Measurements from ENCODE around the gene FASTK.

FASTK gene

DNA sequence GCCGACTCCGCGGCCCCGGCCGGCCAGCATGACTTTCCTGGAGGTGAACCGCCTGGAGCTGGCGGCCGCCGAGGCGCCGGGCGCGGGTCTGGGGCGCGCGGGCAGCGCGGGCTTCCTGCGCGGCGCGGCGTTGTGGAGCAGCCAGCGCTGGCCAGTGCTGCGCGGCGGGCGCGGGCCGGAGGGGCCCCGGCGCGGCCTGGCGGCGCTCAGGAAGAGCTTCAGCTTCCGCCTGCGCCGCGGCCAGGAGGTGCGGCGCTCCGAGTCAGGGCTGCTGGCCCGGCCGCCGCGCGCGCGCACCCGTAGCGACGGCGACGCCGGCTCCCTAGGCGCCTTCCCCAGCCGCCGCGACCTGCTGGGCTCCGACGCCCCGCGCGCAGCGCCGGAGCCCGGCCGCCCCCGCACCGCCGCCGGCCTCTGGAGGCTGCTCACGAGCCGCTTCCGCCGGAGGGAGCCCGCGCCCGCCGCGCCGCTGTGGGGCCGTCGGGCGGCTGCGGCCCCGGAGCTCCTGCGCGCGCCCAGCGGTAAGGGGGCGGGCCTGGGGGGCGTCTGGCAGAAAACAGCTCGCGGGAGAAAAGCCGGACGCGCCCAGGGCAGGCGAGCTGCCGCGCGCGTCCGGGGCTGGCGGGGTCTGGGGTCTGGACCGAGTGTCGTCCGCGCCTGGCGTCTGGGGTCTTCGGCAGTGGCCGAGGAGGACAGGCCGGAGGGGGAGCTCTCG lies 34.7 kb upstream of the FASTK start:
- ChIA-PET CTCF (interaction anchor here (0.7 kb wide), 1 partner anchor 53 kb away, joined by 3 read pairs; no protein-coding TSS in a partner anchor), POLR2A (ENCODE audit: low non-redundant PET) (interaction anchor here (1.1 kb wide), 1 partner anchor 35 kb away, joined by 5 read pairs; the partner anchor contains the start of gene FASTK)
- TF ChIP-seq, protein P1, sequence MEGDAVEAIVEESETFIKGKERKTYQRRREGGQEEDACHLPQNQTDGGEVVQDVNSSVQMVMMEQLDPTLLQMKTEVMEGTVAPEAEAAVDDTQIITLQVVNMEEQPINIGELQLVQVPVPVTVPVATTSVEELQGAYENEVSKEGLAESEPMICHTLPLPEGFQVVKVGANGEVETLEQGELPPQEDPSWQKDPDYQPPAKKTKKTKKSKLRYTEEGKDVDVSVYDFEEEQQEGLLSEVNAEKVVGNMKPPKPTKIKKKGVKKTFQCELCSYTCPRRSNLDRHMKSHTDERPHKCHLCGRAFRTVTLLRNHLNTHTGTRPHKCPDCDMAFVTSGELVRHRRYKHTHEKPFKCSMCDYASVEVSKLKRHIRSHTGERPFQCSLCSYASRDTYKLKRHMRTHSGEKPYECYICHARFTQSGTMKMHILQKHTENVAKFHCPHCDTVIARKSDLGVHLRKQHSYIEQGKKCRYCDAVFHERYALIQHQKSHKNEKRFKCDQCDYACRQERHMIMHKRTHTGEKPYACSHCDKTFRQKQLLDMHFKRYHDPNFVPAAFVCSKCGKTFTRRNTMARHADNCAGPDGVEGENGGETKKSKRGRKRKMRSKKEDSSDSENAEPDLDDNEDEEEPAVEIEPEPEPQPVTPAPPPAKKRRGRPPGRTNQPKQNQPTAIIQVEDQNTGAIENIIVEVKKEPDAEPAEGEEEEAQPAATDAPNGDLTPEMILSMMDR (conservative IDR thresholded peaks at IDR 0.05; ENCODE audit: low read depth), result no peak
- DNase-seq (ENCODE audit: low spot score), result no peak
- peak overlapping the region; percentile 91 for H3K27ac ChIP-seq

DNA sequence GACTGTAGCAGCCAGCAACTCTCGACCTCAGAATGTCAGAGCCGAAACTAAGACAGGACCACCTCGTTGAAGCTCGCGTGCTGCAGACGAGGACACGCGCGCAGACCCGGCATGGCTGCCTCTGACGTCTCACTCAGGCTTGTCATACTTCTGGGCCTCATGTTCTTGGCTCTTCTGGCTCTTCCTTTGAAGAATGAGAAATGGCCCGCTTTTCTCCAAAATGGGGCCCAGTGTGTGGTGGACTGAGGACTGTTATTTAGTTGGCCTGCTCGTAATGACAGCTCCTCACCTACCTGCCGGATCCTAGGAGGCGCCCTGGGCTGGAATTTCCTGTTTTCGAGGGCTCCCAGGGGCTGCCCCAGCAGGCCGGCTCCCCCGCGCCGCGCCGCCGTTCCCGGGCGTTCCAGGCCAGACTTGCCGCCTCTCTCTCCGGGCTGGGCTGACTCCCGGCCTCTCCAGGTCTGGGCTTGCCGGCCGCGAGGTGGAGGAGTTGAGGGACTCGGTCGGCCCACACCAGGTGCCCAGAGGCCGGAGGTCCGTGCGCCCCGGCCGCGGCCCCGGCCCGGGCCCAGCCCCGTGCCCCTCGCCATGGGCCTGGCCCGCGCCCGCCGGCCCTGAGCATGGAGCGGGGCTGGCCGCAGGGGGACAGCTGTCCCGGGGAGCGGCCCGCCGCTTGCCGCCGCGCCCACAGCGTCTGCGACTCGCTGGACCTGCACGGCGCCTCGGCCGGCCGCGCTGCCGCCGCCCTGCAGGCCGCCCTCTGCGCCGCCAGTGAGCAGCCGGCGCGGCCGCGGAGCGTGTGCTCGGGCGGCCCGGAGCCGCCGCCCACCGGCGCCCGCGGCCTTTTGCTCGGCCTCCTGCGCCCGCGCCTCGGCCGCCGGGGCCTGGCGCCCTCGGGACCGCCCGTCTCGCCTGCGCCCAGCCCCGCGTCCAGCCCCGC lies 33.8 kb upstream of the FASTK start:
- peak overlapping the region; percentile 91 for H3K27ac ChIP-seq
- CTCF ChIA-PET, result no interaction called here
- TF ChIP-seq, protein P1 (conservative IDR thresholded peaks at IDR 0.05; ENCODE audit: low read depth), result peak; percentile 32
- peak; percentile 29 for DNase-seq (ENCODE audit: low spot score)
- POLR2A ChIA-PET (ENCODE audit: low non-redundant PET), result no interaction called here

GRCh38 chr7:151113344-151114150 lies 32.9 kb upstream of the FASTK start:
- DNase-seq (ENCODE audit: low spot score), result peak; percentile 69
- ChIA-PET CTCF (interaction anchor here (0.6 to 1.2 kb wide), 3 partner anchors 10 to 151 kb away, joined by 3 to 7 read pairs (median 4); no protein-coding TSS in a partner anchor), POLR2A (ENCODE audit: low non-redundant PET) (interaction anchor here (0.5 kb wide), 1 partner anchor 190 kb away, joined by 3 read pairs; no protein-coding TSS in a partner anchor)
- TF ChIP-seq, protein P1 (conservative IDR thresholded peaks at IDR 0.05; ENCODE audit: low read depth), result no peak
- peak overlapping the region; percentile 91 for H3K27ac ChIP-seq

DNA sequence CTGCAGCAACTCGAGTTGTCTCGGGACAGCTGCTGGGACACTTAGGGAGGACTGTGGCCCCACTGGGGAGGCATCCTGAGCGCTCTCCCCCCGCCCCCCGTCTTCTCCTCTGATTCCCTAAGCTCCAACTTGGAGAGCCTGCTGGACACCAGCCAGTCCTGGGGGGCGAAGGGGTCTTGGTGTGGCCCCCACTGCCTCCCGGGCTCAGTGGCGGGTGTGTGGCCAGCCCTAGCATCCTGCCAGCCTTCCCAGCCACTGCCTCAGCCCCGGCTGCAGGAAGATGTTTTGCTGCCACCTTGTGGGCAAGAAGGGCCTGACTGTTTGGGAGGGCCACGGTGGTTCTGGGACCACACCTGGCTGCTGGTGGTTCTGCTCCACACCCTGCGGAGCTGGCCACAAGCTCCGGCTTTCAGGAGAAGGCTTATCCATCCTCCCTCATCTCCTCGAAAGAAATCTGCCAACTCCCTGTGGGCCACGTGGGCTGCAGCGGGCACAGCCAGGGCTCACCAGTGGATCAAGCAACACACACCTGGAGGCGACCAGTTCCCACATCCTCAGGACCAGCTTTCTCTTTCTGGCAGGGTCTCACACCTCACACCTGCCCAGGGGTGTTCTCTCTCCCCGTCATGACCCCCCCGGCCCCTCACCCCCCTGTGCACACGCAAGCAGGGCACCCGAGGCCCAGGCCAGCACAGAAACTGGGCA lies 30.5 kb upstream of the FASTK start:
- DNase-seq (ENCODE audit: low spot score), result peak; percentile 68
- ChIA-PET POLR2A (ENCODE audit: low non-redundant PET) (interaction anchor here (0.6 kb wide), 1 partner anchor 128 kb away, joined by 3 read pairs; no protein-coding TSS in a partner anchor), CTCF (interaction anchor here (0.6 to 2.0 kb wide), 12 partner anchors 23 to 339 kb away, joined by 3 to 17 read pairs (median 4); partner anchors contain the start of gene ABCB8)
- peak overlapping the region; percentile 91 for H3K27ac ChIP-seq
- TF ChIP-seq, protein P1 (conservative IDR thresholded peaks at IDR 0.05; ENCODE audit: low read depth), result peak; percentile 96

GRCh38 chr7:151110236-151110940 lies 29.8 kb upstream of the FASTK start:
- ChIA-PET CTCF (interaction anchor here (0.7 to 2.0 kb wide), 9 partner anchors 22 to 212 kb away, joined by 3 to 17 read pairs (median 4); partner anchors contain the start of gene ABCB8), POLR2A (ENCODE audit: low non-redundant PET) (no interaction called here)
- no peak for DNase-seq (ENCODE audit: low spot score)
- peak overlapping the region; percentile 91 for H3K27ac ChIP-seq
- TF ChIP-seq, protein P1 (conservative IDR thresholded peaks at IDR 0.05; ENCODE audit: low read depth), result no peak

Measured in RWPE1 (cell line).